Heart right ventricle (tissue), 16 donors: Measurements from ENCODE around the gene FCRLA. TPM values are rescaled to one million over a fixed set of nuclear protein-coding genes. Genes with fewer than 3 reads are reported as not detected.

Source experiments
- ATAC-seq, 8 donors: fragments of 200-7000 bp; cut with Tn5 transposase; one replicate each; pipeline ENCODE4 v1.9.1; 2020; ENCODE audit warnings: mild to moderate bottlenecking in 8 of 8, moderate library complexity in 8 of 8, moderate number of reproducible peaks in 1 of 8
- DNase-seq, 2 donors: peaks; one replicate each; pipeline ENCODE4 v3.0.0-alpha.2; 2020
- H3K27ac ChIP-seq, 10 donors: fragments of 200-600 bp; sonication (generic) in 2 of 10; one replicate each; pipeline versions ENCODE4 v1.5.0 to v1.8.0; 2020 to 2022; ENCODE audit warnings: mild to moderate bottlenecking in 3 of 10
- H3K27me3 ChIP-seq, 7 donors: fragments of 200-600 bp; one replicate each; pipeline ENCODE4 v1.8.0; 2021 to 2022; ENCODE audit warnings: mild to moderate bottlenecking in 2 of 7
- H3K36me3 ChIP-seq, 9 donors: fragments of 200-600 bp; sonication (generic) in 1 of 9; one replicate each; pipeline versions ENCODE4 v1.5.0 to v1.8.0; 2020 to 2022; ENCODE audit warnings: mild to moderate bottlenecking in 2 of 9
- H3K4me1 ChIP-seq, 9 donors: fragments of 200-600 bp; sonication (generic) in 1 of 9; one replicate each; pipeline versions ENCODE4 v1.5.0 to v1.8.0; 2020 to 2022; ENCODE audit warnings: mild to moderate bottlenecking in 4 of 9
- H3K4me3 ChIP-seq, 10 donors: fragments of 200-600 bp; sonication (generic) in 2 of 10; one replicate each; pipeline versions ENCODE4 v1.5.0 to v1.8.0; 2020 to 2022; ENCODE audit warnings: mild to moderate bottlenecking in 7 of 10, moderate library complexity in 2 of 10
- H3K9me3 ChIP-seq, 11 donors: fragments of 200-600 bp in 10 of 11; sonication (generic) in 2 of 11; one replicate each; pipeline versions ENCODE4 v1.5.0 to v1.8.0; 2013 to 2022; ENCODE audit warnings: mild to moderate bottlenecking in 2 of 11, control low read depth in 1 of 11, moderate library complexity in 1 of 11
- CTCF ChIP-seq, 9 donors: fragments of 200-600 bp; sonication (generic) in 2 of 9; IDR thresholded peaks; one replicate each; pipeline versions ENCODE4 v1.5.0 to v1.8.0; 2021 to 2022; ENCODE audit warnings: antibody characterized with exemption in 9 of 9, mild to moderate bottlenecking in 5 of 9, moderate library complexity in 1 of 9
- WGBS, 2 donors: extraction: QIAGEN DNeasy Blood & Tissue Kit; methylation state at CpG; one replicate each; pipeline ENCODE4 v1.1.7; 2013; ENCODE audit warnings: inconsistent platforms in 1 of 2; 5-methylcytosine and 5-hydroxymethylcytosine counted together
- intact Hi-C, 10 donors: fragments of 100-400 bp; cut with DNase I; formaldehyde crosslinking; loops; one replicate each; pipeline versions ENCODE4 v1.11.1 to v1.14.2; 2022
- polyA plus RNA-seq, 2 donors: library from polyadenylated mRNA; stranded (reverse); fragments of 200-250 nt; gene quantifications; one replicate each; pipeline ENCODE4 v1.2.3, GENCODE V29; 2013
- total RNA-seq, 10 donors: library from RNA; stranded (reverse); fragmentation: NEBNext Ultra II Directional in 3 of 10; extraction: Animal tissue kit (Norgen Biotek cat#: 25700) in 3 of 10; gene quantifications; one replicate each; pipeline versions ENCODE4 v1.2.1 to v1.2.4, GENCODE V29; 2021 to 2023
- donor health status: Arrhythmogenic right ventricular cardiomyopathy.
- donor health status: ischemic (EF 13 %, LVEDD 7.1; RV severe dilation, severe dysfunction).
- donor health status: healthy with polysubstance abuse.
- donor health status: DM: no; HTN: yes; CAD: no.
- donor health status: DM: no; HTN: no; CAD: no.
- donor health status: ischemic (EF 25% LVEDD 6.9; RV normal size, moderate dysfunction).
- donor health status: ischemic (EF 25% LVEDD 5.7; RV mildly dilated, moderate dysfunction).
- donor health status: healthy.
- donor health status: DM: yes; HTN: yes; CAD: no.
- donor health status: Ischemic cardiomyopathy.
- donor health status: ischemic (EF 35%, LVEDD 5.7; RV mildly dilated, moderate dysfunction).
- donor health status: nonischemic (EF 11% LVEDD 7.7; RV severe dilation, severe dysfunction).
- donor health status: DM: yes; HTN: yes; CAD: no.
- donor health status: PGD.
- donor health status: ischemic (EF 29% LVEDD 5.4; RV normal size, mild dysfunction).
- donor health status: nonischemic (EF 23%, LVEDD 6.1; RV moderate dilation, normal function).

FCRLA gene
- total and polyA plus RNA-seq, 12 donors, result 0.13 to 1.00 (median 0.27) TPM; not detected in 6

DNA sequence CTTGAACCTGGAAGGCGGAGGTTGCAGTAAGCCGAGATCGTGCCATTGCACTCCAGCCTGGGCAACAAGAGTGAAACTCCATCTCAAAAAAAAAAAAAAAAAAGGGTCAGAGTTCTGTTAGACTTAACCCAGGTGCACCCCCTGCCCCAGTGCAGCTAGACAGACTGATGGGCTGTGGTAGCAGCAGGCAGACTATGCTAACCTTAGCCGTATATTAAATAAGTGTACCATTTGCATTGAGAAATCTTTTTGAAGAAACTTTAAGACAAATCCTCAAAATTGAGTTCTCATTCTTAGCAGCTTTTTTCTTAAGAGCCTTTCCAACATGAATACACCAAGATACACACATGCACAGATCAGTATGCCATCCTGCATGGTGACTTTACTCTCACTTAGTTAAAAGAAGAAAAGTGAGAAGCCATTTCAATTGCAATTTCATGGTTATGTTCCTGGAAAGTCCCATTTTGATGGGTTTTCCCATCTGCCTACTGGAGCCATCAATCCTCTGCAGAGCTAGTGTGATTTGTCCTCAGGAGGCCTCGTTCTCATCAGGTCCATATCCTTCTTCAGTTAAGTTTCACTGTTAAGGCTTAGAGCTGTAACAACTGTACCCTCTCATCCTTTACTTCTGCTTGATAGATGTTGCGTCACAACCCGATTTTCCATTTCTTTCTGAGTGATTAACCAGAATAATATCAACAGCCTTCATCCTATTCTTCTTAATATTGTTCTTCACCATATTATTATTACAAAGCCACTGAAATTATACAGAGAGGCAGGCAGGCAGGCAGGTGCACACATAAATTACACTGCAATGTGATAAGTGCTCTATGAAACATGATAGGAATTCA lies 21.6 kb downstream of the FCRLA start:
- H3K27me3 ChIP-seq, result peaks cover 0 to 34% (median 0%) of the 10 kb centered on the region in 7 donors
- no peaks in the 10 kb centered on the region for H3K36me3 ChIP-seq
- 68 to 88% methylated on average over 7 of the region's 7 CpGs for WGBS, 2 donors
- no peak overlapping the region for H3K4me3 ChIP-seq
- no peak overlapping the region for H3K27ac ChIP-seq
- DNase-seq (no peak), ATAC-seq (no peak)
- H3K9me3 ChIP-seq, result no peaks in the 10 kb centered on the region
- intact Hi-C loops, result no loop called here
- TF ChIP-seq CTCF (IDR thresholded peaks at IDR 0.05), result no peak
- peaks cover 0 to 44% (median 18%) of the 10 kb centered on the region in 9 donors for H3K4me1 ChIP-seq

GRCh38 chr1:161730050-161730564 lies 23.1 kb downstream of the FCRLA start:
- TF ChIP-seq CTCF (IDR thresholded peaks at IDR 0.05), result no peak
- WGBS, 2 donors, result 70 to 85% methylated on average over 6 of the region's 6 CpGs
- H3K4me3 ChIP-seq, result no peak overlapping the region
- no peaks in the 10 kb centered on the region for H3K36me3 ChIP-seq
- H3K27ac ChIP-seq, result no peak overlapping the region
- H3K4me1 ChIP-seq, result peaks cover 0 to 51% (median 18%) of the 10 kb centered on the region in 9 donors
- intact Hi-C loops, result no loop called here
- no peaks in the 10 kb centered on the region for H3K9me3 ChIP-seq
- H3K27me3 ChIP-seq, result peaks cover 0 to 21% (median 0%) of the 10 kb centered on the region in 7 donors
- DNase-seq (no peak), ATAC-seq (no peak)

DNA sequence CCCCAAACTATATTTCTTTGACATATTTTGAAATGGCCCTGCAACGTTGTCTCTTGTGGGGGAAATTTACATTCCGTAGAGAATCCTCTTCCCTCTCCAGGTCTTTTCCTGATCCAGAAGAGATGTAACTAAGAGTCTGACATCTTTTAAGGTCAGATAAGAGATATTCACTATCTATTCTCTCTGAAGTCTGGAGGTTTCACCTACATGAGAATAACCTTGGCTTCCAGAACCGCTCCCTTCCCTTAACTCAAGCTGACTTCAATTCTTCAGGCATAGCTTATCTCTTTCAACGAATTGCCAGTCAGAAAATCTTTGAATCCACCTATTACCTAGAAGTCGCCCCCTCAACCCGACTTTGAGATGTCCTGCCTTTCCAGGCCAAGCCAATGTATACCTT lies 24.2 kb downstream of the FCRLA start:
- Histone ChIP-seq H3K27ac (no peak overlapping the region), H3K4me1 (peaks cover 0 to 40% (median 8%) of the 10 kb centered on the region in 9 donors), H3K9me3 (no peaks in the 10 kb centered on the region), H3K27me3 (peaks cover 0 to 13% (median 0%) of the 10 kb centered on the region in 7 donors), H3K4me3 (no peak overlapping the region), H3K36me3 (no peaks in the 10 kb centered on the region)
- intact Hi-C loops, result no loop called here
- 77 to 78% methylated on average over 6 of the region's 6 CpGs for WGBS, 2 donors
- no peak for TF ChIP-seq CTCF (IDR thresholded peaks at IDR 0.05)
- ATAC-seq (no peak), DNase-seq (no peak)

DNA sequence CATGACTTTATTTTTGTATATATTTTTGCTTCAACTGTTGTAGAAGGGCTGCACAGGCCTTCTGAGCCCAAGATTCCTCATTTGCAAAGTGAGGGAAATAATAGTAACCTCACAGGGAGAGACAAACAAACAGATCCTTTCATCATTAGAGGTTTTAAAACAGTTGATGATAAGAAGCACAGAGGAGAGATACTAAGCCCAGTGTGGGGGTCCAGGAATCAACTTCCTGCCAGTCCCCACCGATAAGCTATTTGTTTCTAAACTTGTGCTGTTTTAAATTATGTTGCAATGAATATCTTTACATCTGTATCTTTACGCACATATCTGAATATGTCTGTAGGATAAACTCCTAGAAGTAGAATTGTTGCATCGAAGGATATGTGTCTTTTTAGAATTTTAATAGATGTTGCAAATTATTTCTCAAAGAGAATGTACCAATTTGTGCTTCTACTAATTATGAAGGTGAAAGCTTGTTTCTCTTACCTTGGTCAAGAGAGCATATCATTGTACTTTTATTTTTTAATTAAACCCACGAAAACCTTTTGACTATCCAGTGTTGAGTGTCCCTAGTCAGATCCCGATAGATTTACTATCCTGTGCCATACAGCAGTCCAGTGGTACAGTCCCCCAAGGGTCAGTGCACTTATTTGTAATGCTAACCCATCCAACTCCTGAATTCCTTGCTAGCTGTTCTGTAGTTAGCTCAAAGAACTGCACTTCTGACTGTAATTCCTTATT lies 25.1 kb downstream of the FCRLA start:
- WGBS, 2 donors, result 82 to 83% methylated on average over 5 of the region's 5 CpGs
- Histone ChIP-seq H3K4me1 (peaks cover 0 to 39% (median 6%) of the 10 kb centered on the region in 9 donors), H3K9me3 (no peaks in the 10 kb centered on the region), H3K27ac (no peak overlapping the region), H3K27me3 (peaks cover 0 to 13% (median 0%) of the 10 kb centered on the region in 7 donors), H3K36me3 (no peaks in the 10 kb centered on the region), H3K4me3 (no peak overlapping the region)
- TF ChIP-seq CTCF (IDR thresholded peaks at IDR 0.05), result no peak
- no peak for ATAC-seq
- DNase-seq, result no peak
- intact Hi-C loops, result no loop called here
